NCI-H69 (cell line): ENCODE data around the gene DMBT1.

ENCODE experiments used
- DNase-seq: peaks from one replicate; lab custom pipeline; 2025; lab: John Stamatoyannopoulos, UW

The DMBT1 gene

GRCh38 chr10:122646511-122647382 lies 86.2 kb downstream of the DMBT1 start:
- DNase-seq: no peak

- no peak for DNase-seq
These were observed 86.9 kb downstream of the DMBT1 start for GRCh38 chr10:122647383-122647968.

DNA sequence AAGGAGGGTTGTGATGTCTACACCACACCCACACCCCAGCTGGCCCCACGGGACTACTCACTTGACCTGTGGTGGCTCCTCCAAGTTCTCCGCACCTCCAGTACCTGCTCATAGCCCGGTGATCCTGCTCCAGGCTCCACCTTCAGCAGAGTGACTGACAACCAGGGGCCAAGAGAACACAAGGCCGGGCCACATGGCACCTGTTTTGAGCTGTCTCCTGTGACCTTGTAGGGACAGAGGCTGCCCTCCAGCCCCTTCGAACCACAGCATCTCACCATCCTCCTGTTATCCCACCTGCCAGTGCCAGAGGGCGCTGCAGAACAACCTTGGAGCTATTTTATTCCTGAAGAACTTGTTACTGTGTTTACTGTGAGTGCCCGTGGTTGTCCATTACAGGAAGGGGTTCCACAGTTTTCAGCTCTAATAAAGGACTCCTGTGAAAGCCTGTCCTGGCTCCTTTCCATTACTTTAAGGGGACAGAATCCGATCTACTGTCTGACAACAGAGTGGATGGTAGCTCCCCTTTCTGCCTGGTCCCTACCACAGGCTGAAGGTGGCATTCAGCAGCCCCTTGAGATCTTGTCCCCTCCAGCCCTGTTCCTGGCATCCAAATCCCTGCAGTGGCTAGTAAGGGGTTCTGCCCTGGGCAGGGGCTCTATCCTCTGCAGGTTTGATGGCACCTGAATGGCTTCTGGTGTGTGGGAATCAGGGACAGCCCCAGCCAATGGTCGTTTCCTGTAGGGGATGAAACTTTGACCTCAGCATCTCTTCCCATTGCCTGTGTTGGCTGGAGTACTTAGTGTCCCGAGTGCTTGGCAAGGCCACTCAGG lies 88.3 kb downstream of the DMBT1 start:
- peak; percentile 33 for DNase-seq

DNA sequence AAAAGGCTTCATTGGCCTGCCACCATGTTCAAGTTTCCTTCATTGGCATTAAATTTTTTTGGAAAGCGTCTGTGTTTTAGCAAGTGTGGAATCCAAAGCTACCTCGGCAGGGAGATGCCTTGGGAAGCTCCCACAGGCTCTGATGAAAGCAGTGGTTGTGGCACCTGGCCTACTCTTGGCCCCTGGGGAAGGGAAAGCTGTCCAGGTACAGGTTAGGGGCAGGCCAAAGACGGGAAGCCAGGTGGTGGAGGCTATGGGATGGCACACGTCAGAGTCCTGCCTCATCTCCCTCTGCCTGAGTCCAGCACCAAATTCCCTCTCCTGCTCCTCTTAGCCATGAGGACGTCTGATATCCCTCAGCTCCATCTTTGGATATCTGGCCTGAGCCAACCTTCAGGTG lies 89.3 kb downstream of the DMBT1 start:
- DNase-seq: no peak

DNA sequence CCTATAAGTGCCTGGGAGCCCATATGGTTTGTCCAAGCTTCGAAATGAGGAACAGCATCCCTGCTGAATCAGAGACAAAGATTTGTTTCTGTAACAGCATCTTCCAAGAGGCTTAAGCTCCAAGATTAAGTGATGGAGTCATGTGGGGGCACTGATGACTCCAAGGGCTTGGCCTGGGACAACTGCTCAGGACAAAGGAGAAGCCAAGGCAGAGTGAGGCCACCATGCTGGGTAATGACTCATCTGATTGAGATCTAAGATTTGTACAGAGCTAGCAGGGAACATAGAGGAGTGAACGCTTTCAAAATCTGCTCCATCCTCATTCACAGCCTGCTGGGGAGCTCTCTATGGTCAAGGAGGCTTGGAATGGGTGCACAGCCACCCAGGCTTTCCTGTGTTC lies 89.8 kb downstream of the DMBT1 start:
- no peak for DNase-seq

GRCh38 chr10:122655524-122656307 lies 95.2 kb downstream of the DMBT1 start:
- DNase-seq: no peak

DNA sequence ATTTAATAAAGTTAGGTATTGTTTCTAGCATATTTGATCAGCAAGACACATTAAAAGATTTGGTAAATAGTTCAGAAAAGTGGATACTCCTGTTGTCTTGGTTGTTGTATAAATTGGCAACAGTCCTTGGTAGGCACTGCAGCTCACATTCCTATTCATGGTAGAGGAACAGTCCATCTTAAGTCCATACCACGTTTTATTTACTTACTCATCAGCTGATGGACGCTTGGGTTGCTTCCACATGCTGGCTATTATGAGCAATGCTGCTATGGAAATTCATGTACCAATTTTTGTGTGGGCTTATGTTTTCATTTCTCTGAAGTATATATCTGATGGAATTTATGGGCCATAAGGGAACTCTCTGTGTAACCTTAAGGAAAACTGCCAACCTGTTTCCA lies 95.8 kb downstream of the DMBT1 start:
- DNase-seq: no peak

- no peak for DNase-seq
These were observed 96.2 kb downstream of the DMBT1 start for GRCh38 chr10:122656741-122657140.

DNA sequence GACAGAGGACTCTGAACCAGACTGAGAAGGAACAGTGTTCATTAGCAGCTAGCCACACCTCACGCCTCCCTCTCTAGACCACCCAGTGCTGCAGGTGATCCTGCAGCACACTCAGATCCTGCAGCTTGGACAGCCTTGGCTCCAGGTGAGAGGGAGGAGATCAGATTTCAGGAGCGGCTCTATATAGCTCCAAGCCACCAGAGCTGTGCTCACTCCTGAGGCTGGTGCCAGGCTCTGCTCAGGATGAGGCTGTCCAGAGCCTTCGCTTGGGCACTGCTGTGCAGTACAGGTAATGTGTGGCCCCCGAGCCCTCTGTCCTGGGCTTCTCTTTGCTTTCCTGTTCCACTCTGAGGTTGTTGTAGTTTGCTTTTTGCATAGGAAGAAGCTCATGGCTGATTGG lies 96.7 kb downstream of the DMBT1 start:
- no peak for DNase-seq

GRCh38 chr10:122657729-122658128 lies 97.2 kb downstream of the DMBT1 start:
- DNase-seq: no peak

DNA sequence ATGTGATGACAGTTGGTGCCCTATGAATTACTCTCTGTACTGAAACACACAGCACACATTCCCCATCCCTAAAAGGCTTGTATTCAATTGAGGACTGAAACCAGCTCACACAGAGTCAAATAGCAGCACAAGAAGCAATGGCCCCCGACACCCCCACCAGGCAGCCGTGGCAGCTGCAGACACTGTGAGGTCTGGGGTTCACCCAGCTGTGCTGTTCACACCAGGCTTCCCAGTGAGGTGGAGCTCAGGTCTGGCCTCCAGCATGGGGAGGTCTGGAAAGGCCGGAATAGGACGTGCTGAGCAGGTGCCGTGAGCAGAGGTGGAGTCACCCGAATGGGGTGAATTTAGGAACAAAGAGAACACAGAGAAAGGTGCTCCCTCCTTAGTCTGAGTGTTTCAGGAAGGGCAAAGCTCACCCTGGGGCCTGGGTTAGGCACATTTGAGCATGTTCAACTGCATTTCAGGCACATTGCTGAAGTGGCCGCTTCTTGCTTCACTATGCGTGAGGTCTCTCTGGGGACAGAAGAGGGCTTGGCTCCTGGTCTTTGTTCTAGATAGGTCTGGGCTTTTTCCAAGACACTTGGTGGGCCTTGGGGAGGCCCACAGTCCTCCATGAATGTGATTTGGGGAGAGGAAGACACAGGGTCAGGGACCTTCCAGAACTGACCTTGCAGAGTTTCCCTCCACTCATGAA lies 97.9 kb downstream of the DMBT1 start:
- no peak for DNase-seq

DNA sequence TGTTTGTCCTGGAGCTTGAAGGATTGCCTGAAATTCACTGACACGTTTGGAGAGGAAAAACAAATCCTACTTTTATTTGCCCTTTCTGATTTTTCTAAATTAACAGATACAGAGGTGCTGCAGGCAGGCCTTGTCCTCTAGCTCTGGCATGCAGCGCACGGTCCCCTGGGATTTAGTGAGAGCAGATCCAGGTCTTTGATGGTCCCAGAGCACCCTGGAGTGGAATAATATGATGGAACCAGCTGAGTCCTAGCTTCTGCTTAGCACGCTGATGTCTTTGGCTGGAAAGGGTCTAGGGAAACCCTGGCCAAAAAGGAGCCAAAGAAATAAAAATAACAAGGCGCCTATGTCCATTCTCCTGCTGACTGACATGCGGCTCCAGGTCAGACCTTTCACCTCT lies 98.6 kb downstream of the DMBT1 start:
- DNase-seq: no peak

DNA sequence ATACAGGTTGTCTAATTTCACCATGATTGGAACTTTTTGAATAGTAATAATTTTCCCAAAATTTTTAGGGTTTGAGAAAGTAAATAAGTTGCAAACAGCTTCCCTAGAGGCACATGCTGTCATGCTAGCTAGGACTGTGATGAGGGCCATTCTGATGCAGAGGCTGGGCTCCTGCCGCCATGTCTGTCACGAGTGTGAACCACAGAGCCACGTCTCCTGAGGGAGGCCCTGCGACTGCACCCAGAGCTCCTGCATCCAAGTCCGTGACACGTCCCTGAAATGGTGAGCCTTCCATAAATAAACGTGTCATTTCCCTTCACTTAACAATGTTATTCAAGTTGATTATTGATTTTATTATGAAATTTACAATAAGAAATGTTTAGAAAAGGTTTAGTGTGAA lies 99.1 kb downstream of the DMBT1 start:
- no peak for DNase-seq

GRCh38 chr10:122660696-122661095 lies 100.1 kb downstream of the DMBT1 start:
- DNase-seq: no peak

- no peak for DNase-seq
These were observed 101.7 kb downstream of the DMBT1 start for GRCh38 chr10:122662231-122662630.

GRCh38 chr10:122663516-122664130 lies 103.1 kb downstream of the DMBT1 start:
- DNase-seq: no peak

DNA sequence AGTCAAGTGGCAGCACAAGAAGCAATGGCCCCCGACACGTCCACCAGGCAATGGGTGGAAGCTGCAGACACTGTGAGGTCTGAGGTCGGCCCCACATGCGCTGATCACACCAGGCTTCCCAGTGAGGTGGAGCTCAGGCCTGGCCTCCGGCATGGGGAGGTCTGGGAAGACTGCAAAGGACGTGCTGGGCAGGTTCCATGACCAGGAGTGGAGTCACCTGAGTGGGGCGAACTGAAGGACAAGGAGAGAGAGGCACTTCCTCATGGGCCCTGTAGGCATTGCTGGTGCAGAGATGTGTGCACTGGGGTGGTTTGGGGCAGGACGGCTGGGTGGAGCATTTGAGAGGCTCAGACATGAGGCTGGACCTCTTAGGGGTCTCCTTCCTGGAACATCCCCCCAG lies 103.9 kb downstream of the DMBT1 start:
- DNase-seq: no peak

GRCh38 chr10:122665329-122665860 lies 104.8 kb downstream of the DMBT1 start:
- no peak for DNase-seq

DNA sequence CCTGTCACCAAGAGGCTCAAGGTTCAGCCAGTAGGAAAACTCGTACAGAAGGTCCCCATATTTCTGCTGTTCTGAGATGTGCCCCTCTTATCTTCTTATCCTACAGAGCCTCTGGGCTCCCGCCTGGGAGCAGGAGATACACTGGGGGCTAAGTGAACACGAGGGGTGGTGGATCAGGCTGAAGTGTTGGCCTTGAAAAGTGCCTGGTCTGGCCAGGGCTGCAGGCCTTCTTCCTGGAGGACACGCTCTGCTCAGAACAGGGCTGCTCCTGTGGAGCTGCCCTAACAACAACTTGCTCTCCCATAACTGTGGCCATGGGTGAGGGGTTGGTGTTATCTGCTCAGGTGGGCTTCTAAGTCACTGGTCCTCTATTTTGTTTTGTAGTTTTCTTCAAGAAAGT lies 105.4 kb downstream of the DMBT1 start:
- no peak for DNase-seq

DNA sequence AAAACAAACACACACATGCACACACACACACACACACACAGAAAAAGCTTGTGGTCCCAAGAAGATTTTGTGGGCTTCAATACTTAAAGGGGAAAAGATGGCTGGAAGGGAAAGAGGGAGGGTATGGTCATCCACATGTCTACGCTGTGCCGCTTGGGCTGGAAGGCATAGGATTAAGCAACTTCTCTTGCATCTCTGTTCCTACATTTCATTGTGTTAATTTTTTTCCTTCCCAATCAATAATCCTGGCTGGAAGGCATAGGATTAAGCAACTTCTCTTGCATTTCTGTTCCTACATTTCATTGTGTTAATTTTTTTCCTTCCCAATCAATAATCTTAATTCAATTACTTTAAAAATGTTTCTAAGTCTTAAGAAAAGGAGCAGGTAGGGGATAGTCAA lies 108.5 kb downstream of the DMBT1 start:
- no peak for DNase-seq

DNA sequence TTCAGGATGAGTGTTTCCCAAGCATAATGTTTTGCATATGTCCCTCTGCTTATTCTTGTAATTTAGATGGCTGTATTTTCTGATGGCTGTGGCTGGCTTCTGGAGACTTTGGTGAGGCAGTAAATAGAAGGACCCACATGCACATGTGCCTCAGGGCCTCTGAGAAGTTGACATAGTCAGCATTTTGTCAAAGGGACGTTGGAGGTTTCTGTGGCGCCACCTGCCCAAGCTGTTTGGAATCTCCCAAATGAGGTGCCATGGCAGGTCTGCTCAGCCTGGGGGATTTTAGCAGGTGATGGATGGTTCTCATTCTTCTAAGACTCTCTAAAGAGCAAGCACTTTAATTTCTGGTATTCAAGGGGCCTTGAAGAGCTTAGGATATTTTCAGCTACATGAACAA lies 109.3 kb downstream of the DMBT1 start:
- DNase-seq: no peak
